Keratinocyte (primary cell): ENCODE results near the gene TXNRD1. TPM values are rescaled to one million over a fixed set of nuclear protein-coding genes. Genes with fewer than 3 reads are reported as not detected.
"Not testable (repeated sequence)": the region's sequence is repeated elsewhere in the genome, so short reads cannot be mapped to it uniquely, and the experiment has no call there.

Experiments used
- DNase-seq: peaks from one replicate; pipeline ENCODE4 v3.0.0-alpha.2; 2011; ENCODE audit warnings: low read depth, missing footprints, low spot score
- FAIRE-seq: peaks from 2 replicates; lab custom pipeline; 2011; peaks lifted over from hg19 to GRCh38; lab: Jason Lieb, UNC
- H2AFZ ChIP-seq: 2 replicates; pipeline ENCODE4 v1.6.0; 2012; ENCODE audit warnings: low read length, control low read depth, inconsistent platforms; ENCODE audit not compliant: control insufficient read depth
- H3K27ac ChIP-seq: 2 replicates; pipeline ENCODE4 v1.5.1; 2011; ENCODE audit warnings: low read length; ENCODE audit not compliant: control insufficient read depth, insufficient read depth
- H3K27me3 ChIP-seq: 3 replicates; pipeline ENCODE4 v1.6.0; 2011; ENCODE audit warnings: low read length; ENCODE audit not compliant: control insufficient read depth, insufficient read depth; ENCODE audit errors: extremely low read depth
- H3K36me3 ChIP-seq, 2 experiments: 2 replicates in 1 of 2; 3 replicates in 1 of 2; pipeline ENCODE4 v1.5.1; 2011; ENCODE audit warnings: low read length in 2 of 2, mild to moderate bottlenecking in 1 of 2; ENCODE audit not compliant: control insufficient read depth in 2 of 2, insufficient read depth in 2 of 2; ENCODE audit errors: extremely low read depth in 1 of 2
- H3K4me1 ChIP-seq: 3 replicates; pipeline ENCODE4 v1.5.1; 2011; ENCODE audit warnings: low read length; ENCODE audit not compliant: control insufficient read depth, insufficient read depth; ENCODE audit errors: extremely low read depth
- H3K4me2 ChIP-seq: 3 replicates; pipeline ENCODE4 v1.6.0; 2011; ENCODE audit warnings: low read depth, low read length; ENCODE audit not compliant: control insufficient read depth, insufficient read depth; ENCODE audit errors: extremely low read depth
- H3K4me3 ChIP-seq, 3 experiments: fragments of 200-600 bp in 1 of 3; sonication (generic) in 1 of 3; 2 replicates in 2 of 3; 3 replicates in 1 of 3; pipeline ENCODE4 v1.5.1; 2011 to 2016; ENCODE audit warnings: low read length in 3 of 3, mild to moderate bottlenecking in 3 of 3, control low read depth in 2 of 3, inconsistent platforms in 1 of 3, low read depth in 1 of 3, mixed read lengths in 1 of 3, mixed run types in 1 of 3, moderate library complexity in 1 of 3; ENCODE audit not compliant: control insufficient read depth in 2 of 3, insufficient read depth in 2 of 3; ENCODE audit errors: extremely low read depth in 1 of 3
- H3K79me2 ChIP-seq: 2 replicates; pipeline ENCODE4 v1.6.0; 2012; ENCODE audit warnings: low read length; ENCODE audit not compliant: control insufficient read depth, insufficient read depth
- H3K9ac ChIP-seq: 3 replicates; pipeline ENCODE4 v1.6.0; 2011; ENCODE audit warnings: low read length; ENCODE audit not compliant: control insufficient read depth, insufficient read depth; ENCODE audit errors: extremely low read depth
- H3K9me1 ChIP-seq: 3 replicates; pipeline ENCODE4 v1.6.0; 2011; ENCODE audit warnings: low read length; ENCODE audit not compliant: control insufficient read depth, insufficient read depth; ENCODE audit errors: extremely low read depth
- H3K9me3 ChIP-seq: 2 replicates; pipeline ENCODE4 v1.5.1; 2012; ENCODE audit warnings: low read depth, low read length; ENCODE audit not compliant: control insufficient read depth
- H4K20me1 ChIP-seq: 3 replicates; pipeline ENCODE4 v1.6.0; 2011; ENCODE audit warnings: low read length; ENCODE audit not compliant: control insufficient read depth, insufficient read depth; ENCODE audit errors: extremely low read depth
- CTCF ChIP-seq, 3 experiments: IDR thresholded peaks in 1 of 3; conservative IDR thresholded peaks in 1 of 3; optimal IDR thresholded peaks in 1 of 3; 2 replicates in 2 of 3; 3 replicates in 1 of 3; pipeline versions ENCODE3 to v1.5.1; 2011; ENCODE audit warnings: low read length in 3 of 3, mild to moderate bottlenecking in 3 of 3, moderate library complexity in 2 of 3, control low read depth in 1 of 3, inconsistent platforms in 1 of 3; ENCODE audit not compliant: insufficient read depth in 2 of 3; ENCODE audit errors: extremely low read depth in 1 of 3
- EZH2 ChIP-seq: IDR thresholded peaks from one replicate; pipeline ENCODE4 v1.6.1; 2012; ENCODE audit warnings: inconsistent platforms, mild to moderate bottlenecking, low read length, moderate library complexity
- dilution Hi-C: fragments of 300-500 bp; cut with MboI; formaldehyde crosslinking; loops from one replicate; pipeline ENCODE4 v1.7.0; 2020; ENCODE audit warnings: low sequenced_read_pairs; ENCODE audit not compliant: extremely low pct_ligation_motif_present
- polyA plus RNA-seq, 5 experiments: library from polyadenylated mRNA; depleted of rRNA in 3 of 5; stranded (reverse) in 3 of 5; stranded (forward) in 1 of 5; unstranded in 1 of 5; fragments of >200 nt; gene quantifications; 1 replicate in 1 of 5; 2 replicates in 3 of 5; 3 replicates in 1 of 5; pipeline versions ENCODE4 v1.2.1 to v1.2.3, GENCODE V29; 2011 to 2012; ENCODE audit warnings: missing spikeins in 2 of 5, low read depth in 1 of 5, low replicate concordance in 1 of 5

TXNRD1 gene
- polyA plus RNA-seq, 1 donor (not counting 4 experiments of a cell fraction or from before 2014, with no cell fraction given) = 88.9 TPM

GRCh38 chr12:104320627-104321024 lies 105.0 kb downstream of the TXNRD1 start:
- Histone ChIP-seq H3K27ac (no peak overlapping the region), H3K4me1 (no peaks in the 10 kb centered on the region)

GRCh38 chr12:104321949-104322348 lies 106.4 kb downstream of the TXNRD1 start:
- Histone ChIP-seq H3K4me1 (no peaks in the 10 kb centered on the region), H3K9me1 (no peaks in the 10 kb centered on the region), H3K79me2 (peaks cover 16% of the 10 kb centered on the region), H3K9ac (no peak overlapping the region), H3K4me3 (no peak overlapping the region), H3K27ac (no peak overlapping the region), H3K27me3 (no peaks in the 10 kb centered on the region), H4K20me1 (no peaks in the 10 kb centered on the region), H3K36me3 (peaks cover 20 to 40% of the 10 kb centered on the region in 2 experiments), H3K9me3 (no peaks in the 10 kb centered on the region), H2AFZ (no peak overlapping the region), H3K4me2 (no peak overlapping the region)
- FAIRE-seq (no peak), DNase-seq (no peak)
- no peak for TF ChIP-seq EZH2
- no peak for TF ChIP-seq CTCF (optimal IDR thresholded peaks at IDR 0.05 in 1 of 3, IDR thresholded peaks at IDR 0.05 in 1 of 3, conservative IDR thresholded peaks at IDR 0.05 in 1 of 3; ENCODE audit: extremely low read depth in 1 of 3, insufficient read depth in 2 of 3, low read length in 3 of 3)
- dilution Hi-C loops = loop anchor here (25.0 kb wide), 1 partner anchor 110 kb away; the partner anchor contains the start of gene TXNRD1

More at GRCh38 chr12:104320627-104321024, 105.0 kb downstream of the TXNRD1 start:
- Histone ChIP-seq H3K27me3 (no peaks in the 10 kb centered on the region), H3K4me3 (no peak overlapping the region), H2AFZ (no peak overlapping the region), H3K4me2 (no peak overlapping the region), H3K9me3 (no peaks in the 10 kb centered on the region), H3K79me2 (peaks cover 20% of the 10 kb centered on the region), H4K20me1 (no peaks in the 10 kb centered on the region), H3K9me1 (no peaks in the 10 kb centered on the region), H3K9ac (no peak overlapping the region), H3K36me3 (peaks cover 21 to 38% of the 10 kb centered on the region in 2 experiments)
- TF ChIP-seq CTCF (optimal IDR thresholded peaks at IDR 0.05 in 1 of 3, IDR thresholded peaks at IDR 0.05 in 1 of 3, conservative IDR thresholded peaks at IDR 0.05 in 1 of 3; ENCODE audit: extremely low read depth in 1 of 3, insufficient read depth in 2 of 3, low read length in 3 of 3) = no peak
- TF ChIP-seq EZH2 = no peak
- dilution Hi-C loops = loop anchor here (25.0 kb wide), 1 partner anchor 108 kb away; the partner anchor contains the start of gene TXNRD1
- FAIRE-seq (no peak), DNase-seq (no peak)

- DNase-seq, H3K9me1 ChIP-seq, H3K27ac ChIP-seq, H3K27me3 ChIP-seq, H2AFZ ChIP-seq, H3K9me3 ChIP-seq, H3K4me2 ChIP-seq, H3K4me3 ChIP-seq, H4K20me1 ChIP-seq, H3K4me1 ChIP-seq, FAIRE-seq, H3K9ac ChIP-seq: not testable (repeated sequence)
- Histone ChIP-seq H3K36me3 (peaks cover 21 to 37% of the 10 kb centered on the region in 2 experiments), H3K79me2 (peaks cover 13% of the 10 kb centered on the region)
- dilution Hi-C loops = loop anchor here (25.0 kb wide), 1 partner anchor 110 kb away; the partner anchor contains the start of gene TXNRD1
Observed at GRCh38 chr12:104322533-104322932, 107.0 kb downstream of the TXNRD1 start.
